Measurements from ENCODE around the gene DNAAF5.
"Not testable (repeated sequence)": the region's sequence is repeated elsewhere in the genome, so short reads cannot be mapped to it uniquely, and the experiment has no call there.

Gene DNAAF5

DNA sequence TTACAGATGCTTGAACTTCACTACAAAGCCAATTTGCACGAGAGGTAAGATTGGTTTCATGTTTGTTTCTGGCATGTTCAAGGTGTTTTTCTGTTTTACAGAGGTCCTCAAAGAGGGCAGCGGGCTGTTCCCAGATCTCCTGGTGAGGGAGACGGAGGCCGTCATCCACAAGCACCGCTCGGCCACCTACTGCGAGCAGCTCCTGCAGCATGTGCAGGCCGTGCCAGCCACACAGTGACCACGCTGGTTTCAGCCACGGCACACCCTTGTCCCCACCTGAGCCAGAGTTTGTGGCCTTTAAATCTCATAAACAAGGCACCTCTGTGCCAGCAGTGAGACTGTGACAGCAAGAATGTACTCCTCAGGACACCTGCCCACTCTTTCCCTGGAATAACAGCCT is 58.9 kb downstream of the DNAAF5 start:
- WGBS = 96% methylated on average over 10 of the region's 10 CpGs
- no peaks in the 10 kb centered on the region for H3K9me3 ChIP-seq (ENCODE audit: insufficient read depth, low read depth, low read length)
- H3K36me3 ChIP-seq (ENCODE audit: insufficient read depth, low read length) = peaks cover 68% of the 10 kb centered on the region
- no peaks in the 10 kb centered on the region for H3K4me1 ChIP-seq (ENCODE audit: insufficient read depth, low read length)
- H3K27ac ChIP-seq (ENCODE audit: low read depth, low read length) = no peak overlapping the region
- no peak overlapping the region for H3K4me3 ChIP-seq (ENCODE audit: low read length)
- H3K27me3 ChIP-seq (ENCODE audit: insufficient read depth, low read length) = no peaks in the 10 kb centered on the region
- H3K9ac ChIP-seq (ENCODE audit: low read depth, low read length) = no peak overlapping the region

DNA sequence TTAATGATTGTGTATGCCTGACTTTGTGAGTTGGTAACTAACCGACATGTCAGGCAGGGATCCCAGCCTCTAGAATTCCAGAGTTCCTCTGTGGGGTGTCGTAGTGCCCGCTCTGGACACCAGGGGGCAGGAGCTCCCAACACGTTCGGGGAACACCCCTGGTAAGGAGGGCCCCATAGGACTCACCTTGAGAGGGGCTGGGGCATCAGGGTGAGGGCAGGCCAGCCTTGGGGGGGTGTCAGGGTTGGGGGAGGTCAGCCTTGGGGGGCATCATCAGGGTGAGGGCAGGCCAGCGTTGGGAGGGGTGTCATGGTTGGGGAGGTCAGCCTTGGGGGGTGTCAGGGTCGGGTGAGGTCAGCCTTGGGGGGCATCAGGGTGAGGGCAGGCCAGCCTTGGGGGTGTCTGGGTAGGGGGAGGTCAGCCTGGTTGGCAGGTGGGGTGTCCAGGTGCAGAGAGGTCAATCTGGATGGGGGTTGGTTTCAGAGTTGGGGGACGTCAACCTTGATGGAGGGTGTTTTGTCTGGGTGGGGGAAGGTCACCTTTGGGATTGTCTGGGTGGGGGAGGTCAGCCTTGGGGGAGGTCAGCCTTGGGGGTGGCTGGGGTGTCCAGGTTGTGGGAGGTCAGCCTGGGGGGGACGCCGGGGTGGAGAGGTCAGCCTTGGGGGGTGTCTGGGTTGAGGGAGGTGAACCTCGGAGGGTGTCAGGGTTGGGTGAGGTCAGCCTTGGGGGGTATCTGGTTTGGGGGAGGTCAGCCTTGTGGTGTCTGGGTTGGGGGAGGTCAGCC is 60.2 kb downstream of the DNAAF5 start:
- Histone ChIP-seq H3K9me3 (ENCODE audit: insufficient read depth, low read depth, low read length) (no peaks in the 10 kb centered on the region), H3K4me3 (ENCODE audit: low read length) (no peak overlapping the region), H3K27me3 (ENCODE audit: insufficient read depth, low read length) (no peaks in the 10 kb centered on the region), H3K4me1 (ENCODE audit: insufficient read depth, low read length) (no peaks in the 10 kb centered on the region), H3K27ac (ENCODE audit: low read depth, low read length) (no peak overlapping the region), H3K36me3 (ENCODE audit: insufficient read depth, low read length) (peaks cover 55% of the 10 kb centered on the region), H3K9ac (ENCODE audit: low read depth, low read length) (no peak overlapping the region)
- WGBS = 68% methylated on average over 10 of the region's 11 CpGs

DNA sequence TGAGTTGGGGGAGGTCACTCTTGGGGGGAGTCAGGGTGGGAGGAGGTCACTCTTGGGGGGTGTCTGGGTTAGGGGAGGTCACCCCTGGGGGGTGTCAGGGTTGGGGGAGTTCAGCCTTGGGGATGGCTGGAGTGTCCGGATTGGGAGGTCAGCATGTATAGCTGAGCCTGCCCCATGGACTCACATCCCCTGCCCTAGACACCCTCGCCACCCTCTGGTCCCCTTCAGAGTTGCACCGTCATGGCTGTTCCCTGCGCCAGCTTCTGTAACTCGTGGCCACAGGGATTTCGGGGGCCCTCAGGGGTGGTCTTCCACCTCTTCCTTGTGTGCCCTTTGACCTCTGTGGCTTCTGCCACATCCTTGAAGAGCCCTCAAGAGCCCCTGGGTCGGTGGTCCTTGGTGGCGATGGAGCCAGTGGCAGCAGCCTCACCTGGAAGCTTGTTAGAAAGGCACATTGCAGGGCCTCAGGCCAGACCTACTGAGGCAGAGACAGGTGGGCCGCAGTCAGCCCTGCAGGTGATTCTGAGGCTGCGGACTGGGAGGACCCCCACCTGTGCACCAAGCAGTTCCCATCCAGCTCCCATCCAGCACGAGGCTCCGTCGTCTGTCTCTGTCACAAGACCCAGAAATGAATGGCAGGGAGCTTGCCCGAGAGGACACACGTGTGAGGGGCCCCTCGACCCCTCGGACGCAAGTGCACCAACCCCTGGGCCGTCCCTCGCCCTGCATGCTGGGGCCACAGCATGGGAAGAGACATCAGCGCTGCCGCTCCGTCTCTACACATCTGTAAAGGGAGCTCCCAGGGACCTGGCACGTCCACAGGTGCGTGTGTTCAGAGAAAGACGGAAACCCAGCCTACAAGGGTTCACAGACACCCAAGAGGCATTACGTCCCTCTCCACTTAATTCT is 61.1 kb downstream of the DNAAF5 start:
- 94% methylated on average over 27 of the region's 27 CpGs for WGBS
- H3K4me3 ChIP-seq (ENCODE audit: low read length) = no peak overlapping the region
- H3K4me1 ChIP-seq (ENCODE audit: insufficient read depth, low read length) = no peaks in the 10 kb centered on the region
- H3K36me3 ChIP-seq (ENCODE audit: insufficient read depth, low read length) = peaks cover 49% of the 10 kb centered on the region
- no peak overlapping the region for H3K9ac ChIP-seq (ENCODE audit: low read depth, low read length)
- no peak overlapping the region for H3K27ac ChIP-seq (ENCODE audit: low read depth, low read length)
- no peaks in the 10 kb centered on the region for H3K27me3 ChIP-seq (ENCODE audit: insufficient read depth, low read length)
- no peaks in the 10 kb centered on the region for H3K9me3 ChIP-seq (ENCODE audit: insufficient read depth, low read depth, low read length)

DNA sequence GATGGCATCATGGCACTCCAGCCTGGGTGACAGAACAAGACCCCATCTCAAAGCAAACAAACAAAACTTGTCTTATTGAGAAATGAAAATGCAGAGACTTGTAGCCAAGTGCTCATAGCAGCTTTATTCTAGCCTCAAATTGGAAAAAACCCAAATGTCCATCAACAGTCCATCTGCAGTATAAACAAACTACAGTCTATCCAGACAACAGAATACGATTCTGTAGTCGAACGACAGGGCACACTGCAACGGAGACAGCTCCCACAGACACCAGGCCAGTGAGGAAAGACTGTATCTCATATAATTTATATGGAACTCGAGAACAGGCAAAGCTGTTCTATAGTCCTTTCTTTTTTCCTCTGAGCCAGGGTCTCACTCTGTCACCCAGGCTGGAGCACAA is 65.0 kb downstream of the DNAAF5 start:
- H3K27ac ChIP-seq (ENCODE audit: low read depth, low read length) = no peak overlapping the region
- H3K4me3 ChIP-seq (ENCODE audit: low read length) = no peak overlapping the region
- WGBS = 98% methylated on average over 5 of the region's 5 CpGs
- H3K9me3 ChIP-seq (ENCODE audit: insufficient read depth, low read depth, low read length) = no peaks in the 10 kb centered on the region
- H3K9ac ChIP-seq (ENCODE audit: low read depth, low read length) = no peak overlapping the region
- H3K27me3 ChIP-seq (ENCODE audit: insufficient read depth, low read length) = no peaks in the 10 kb centered on the region
- H3K4me1 ChIP-seq (ENCODE audit: insufficient read depth, low read length) = no peaks in the 10 kb centered on the region
- peaks cover 18% of the 10 kb centered on the region for H3K36me3 ChIP-seq (ENCODE audit: insufficient read depth, low read length)

DNA sequence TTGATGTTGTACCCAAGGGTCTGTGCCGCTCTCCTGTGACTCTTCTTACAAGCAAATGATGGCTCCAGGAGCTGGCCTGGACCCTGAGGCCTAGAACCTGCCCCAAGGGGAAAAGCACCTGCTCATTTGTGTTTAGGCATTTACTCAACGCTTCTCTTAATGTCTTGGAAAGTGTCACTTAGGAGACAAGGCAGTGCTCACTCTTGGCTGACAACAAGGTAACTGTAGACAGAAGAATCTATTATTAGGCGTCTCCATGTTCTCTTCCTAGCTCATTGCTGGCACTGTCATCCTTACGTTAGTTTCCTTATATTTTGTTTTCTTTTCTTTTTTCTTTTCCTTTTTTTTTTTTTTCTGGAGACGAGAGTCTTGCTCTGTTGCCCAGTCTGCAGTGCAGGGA is 67.7 kb downstream of the DNAAF5 start:
- H3K36me3 ChIP-seq (ENCODE audit: insufficient read depth, low read length) = peaks cover 4% of the 10 kb centered on the region; the same call in 1 of the 2 replicates
- 92% methylated on average over 5 of the region's 5 CpGs for WGBS
- H3K9ac ChIP-seq (ENCODE audit: low read depth, low read length) = no peak overlapping the region
- H3K9me3 ChIP-seq (ENCODE audit: insufficient read depth, low read depth, low read length) = no peaks in the 10 kb centered on the region
- no peak overlapping the region for H3K27ac ChIP-seq (ENCODE audit: low read depth, low read length)
- no peaks in the 10 kb centered on the region for H3K4me1 ChIP-seq (ENCODE audit: insufficient read depth, low read length)
- H3K27me3 ChIP-seq (ENCODE audit: insufficient read depth, low read length) = no peaks in the 10 kb centered on the region
- no peak overlapping the region for H3K4me3 ChIP-seq (ENCODE audit: low read length)

DNA sequence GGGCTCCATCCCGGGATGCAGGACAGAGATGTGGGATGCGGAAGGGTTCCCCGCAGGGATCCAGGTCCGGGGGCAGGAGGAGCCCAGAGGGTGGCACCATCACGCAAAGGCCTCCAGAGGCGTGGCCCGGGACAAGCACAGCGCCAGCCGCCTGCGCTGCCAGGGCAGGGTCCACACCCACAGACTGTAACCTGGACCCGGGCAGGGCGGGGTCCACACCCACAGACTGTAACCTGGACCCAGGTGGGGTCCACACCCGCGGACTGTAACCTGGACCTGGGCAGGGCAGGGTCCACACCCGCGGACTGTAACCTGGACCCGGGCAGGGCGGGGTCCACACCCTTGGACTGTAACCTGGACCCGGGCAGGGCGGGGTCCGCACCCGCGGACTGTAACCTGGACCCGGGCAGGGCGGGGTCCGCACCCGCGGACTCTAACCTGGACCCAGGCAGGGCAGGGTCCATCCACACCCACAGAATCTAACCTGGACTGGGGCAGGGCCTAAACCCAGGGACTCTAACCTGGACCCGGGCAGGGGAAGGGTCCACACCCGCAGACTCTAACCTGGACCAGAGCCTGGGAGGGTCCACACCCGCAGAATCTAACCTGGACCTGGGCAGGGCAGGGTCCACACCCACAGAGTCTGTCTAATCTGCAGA is 68.3 kb downstream of the DNAAF5 start:
- H3K4me3 ChIP-seq (ENCODE audit: low read length) = no peak overlapping the region
- H3K9ac ChIP-seq (ENCODE audit: low read depth, low read length) = no peak overlapping the region
- H3K9me3 ChIP-seq (ENCODE audit: insufficient read depth, low read depth, low read length) = no peaks in the 10 kb centered on the region
- no peaks in the 10 kb centered on the region for H3K36me3 ChIP-seq (ENCODE audit: insufficient read depth, low read length)
- no peak overlapping the region for H3K27ac ChIP-seq (ENCODE audit: low read depth, low read length)
- H3K27me3 ChIP-seq (ENCODE audit: insufficient read depth, low read length) = no peaks in the 10 kb centered on the region
- H3K4me1 ChIP-seq (ENCODE audit: insufficient read depth, low read length) = no peaks in the 10 kb centered on the region
- 95% methylated on average over 31 of the region's 31 CpGs for WGBS

DNA sequence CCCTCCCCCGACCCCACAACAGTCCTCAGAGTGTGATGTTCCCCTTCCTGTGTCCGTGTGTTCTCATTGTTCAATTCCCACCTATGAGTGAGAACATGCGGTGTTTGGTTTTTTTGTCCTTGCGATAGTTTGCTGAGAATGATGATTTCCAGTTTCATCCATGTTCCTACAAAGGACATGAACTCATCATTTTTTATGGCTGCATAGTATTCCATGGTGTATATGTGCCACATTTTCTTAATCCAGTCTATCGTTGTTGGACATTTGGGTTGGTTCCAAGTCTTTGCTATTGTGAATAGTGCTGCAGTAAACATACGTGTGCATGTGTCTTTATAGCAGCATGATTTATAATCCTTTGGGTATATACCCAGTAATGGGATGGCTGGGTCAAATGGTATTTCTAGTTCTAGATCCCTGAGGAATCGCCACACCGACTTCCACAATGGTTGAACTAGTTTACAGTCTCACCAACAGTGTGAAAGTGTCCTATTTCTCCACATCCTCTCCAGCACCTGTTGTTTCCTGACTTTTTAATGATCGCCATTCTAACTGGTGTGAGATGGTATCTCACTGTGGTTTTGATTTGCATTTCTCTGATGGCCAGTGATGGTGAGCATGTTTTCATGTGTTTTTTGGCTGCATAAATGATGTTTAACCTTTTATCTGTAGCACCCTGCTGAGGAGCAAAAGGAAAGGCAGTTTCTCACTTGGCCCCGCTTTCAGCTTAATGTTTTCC is 70.1 kb downstream of the DNAAF5 start:
- not testable (repeated sequence) for H3K9me3 ChIP-seq (ENCODE audit: insufficient read depth, low read depth, low read length); H3K4me3 ChIP-seq (ENCODE audit: low read length); H3K9ac ChIP-seq (ENCODE audit: low read depth, low read length); H3K27me3 ChIP-seq (ENCODE audit: insufficient read depth, low read length); H3K4me1 ChIP-seq (ENCODE audit: insufficient read depth, low read length); H3K27ac ChIP-seq (ENCODE audit: low read depth, low read length); H3K36me3 ChIP-seq (ENCODE audit: insufficient read depth, low read length)
- 86% methylated on average over 4 of the region's 10 CpGs for WGBS

DNA sequence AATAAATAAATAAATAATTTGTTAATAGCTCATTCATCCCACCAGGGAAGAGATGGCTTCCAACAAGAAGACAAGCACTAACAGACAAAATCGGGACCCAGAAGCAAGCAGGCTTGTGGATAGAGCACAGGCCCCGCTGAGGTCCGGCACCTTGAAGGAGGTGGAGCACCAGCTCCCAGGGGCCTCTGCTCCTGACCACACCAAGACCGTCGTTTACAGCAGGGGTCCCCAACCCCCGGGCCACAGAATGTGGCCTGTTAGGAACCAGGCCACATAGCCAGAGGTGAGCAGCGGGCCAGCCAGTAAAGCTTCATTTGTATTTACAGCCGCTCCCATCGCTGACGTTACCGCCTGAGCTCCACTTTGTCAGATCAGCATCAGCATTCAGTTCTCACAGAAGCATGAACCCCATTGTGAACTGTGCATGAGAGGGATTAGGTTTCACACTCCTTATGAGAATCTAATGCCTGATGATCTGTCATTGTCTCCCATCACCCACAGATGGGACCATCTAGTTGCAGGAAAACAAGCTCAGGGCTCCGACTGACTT is 72.5 kb downstream of the DNAAF5 start:
- Histone ChIP-seq H3K27me3 (ENCODE audit: insufficient read depth, low read length) (no peaks in the 10 kb centered on the region), H3K27ac (ENCODE audit: low read depth, low read length) (no peak overlapping the region), H3K4me3 (ENCODE audit: low read length) (no peak overlapping the region), H3K9ac (ENCODE audit: low read depth, low read length) (no peak overlapping the region), H3K9me3 (ENCODE audit: insufficient read depth, low read depth, low read length) (no peaks in the 10 kb centered on the region), H3K36me3 (ENCODE audit: insufficient read depth, low read length) (no peaks in the 10 kb centered on the region), H3K4me1 (ENCODE audit: insufficient read depth, low read length) (no peaks in the 10 kb centered on the region)
- WGBS = 89% methylated on average over 12 of the region's 12 CpGs

DNA sequence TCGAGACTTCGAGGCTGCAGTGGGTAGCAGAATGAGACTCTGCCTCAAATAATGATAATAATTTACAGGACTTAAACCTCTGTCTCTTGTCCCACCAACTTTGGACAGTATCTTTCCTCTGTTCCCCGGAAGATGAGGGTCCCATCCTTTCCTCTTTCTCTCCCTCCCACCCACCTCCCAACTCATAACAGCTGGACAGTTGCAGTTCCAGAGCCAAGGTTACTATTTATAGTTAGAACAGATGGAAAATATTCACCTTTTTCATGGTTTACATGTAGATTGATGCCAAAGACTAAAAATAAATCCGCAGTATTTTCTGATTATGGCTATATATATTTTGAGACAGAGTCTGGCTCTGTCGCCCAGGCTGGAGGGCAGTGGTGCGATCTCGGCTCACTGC is 74.2 kb downstream of the DNAAF5 start:
- Histone ChIP-seq H3K9me3 (ENCODE audit: insufficient read depth, low read depth, low read length) (no peaks in the 10 kb centered on the region), H3K9ac (ENCODE audit: low read depth, low read length) (no peak overlapping the region), H3K27ac (ENCODE audit: low read depth, low read length) (no peak overlapping the region), H3K4me1 (ENCODE audit: insufficient read depth, low read length) (no peaks in the 10 kb centered on the region), H3K4me3 (ENCODE audit: low read length) (no peak overlapping the region), H3K36me3 (ENCODE audit: insufficient read depth, low read length) (no peaks in the 10 kb centered on the region), H3K27me3 (ENCODE audit: insufficient read depth, low read length) (no peaks in the 10 kb centered on the region)
- WGBS = 99% methylated on average over 7 of the region's 7 CpGs

DNA sequence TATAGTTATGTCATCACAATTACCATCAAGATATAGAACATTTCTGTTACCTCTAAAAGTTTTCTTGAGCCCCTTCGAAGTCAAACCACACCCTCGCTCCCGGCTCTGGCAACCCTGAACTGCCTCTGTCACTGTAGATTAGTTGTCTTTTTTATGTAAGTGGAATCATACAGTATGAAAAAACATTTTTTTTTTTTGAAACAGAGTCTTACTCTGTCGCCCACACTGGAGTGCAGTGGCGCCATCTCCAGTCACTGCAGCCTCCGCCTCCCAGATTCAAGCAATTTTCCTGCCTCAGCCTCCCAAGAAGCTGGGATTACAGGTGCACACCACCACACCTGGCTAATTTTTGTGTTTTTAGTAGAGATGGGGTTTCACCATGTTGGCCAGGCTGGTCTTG is 74.9 kb downstream of the DNAAF5 start:
- H3K27ac ChIP-seq (ENCODE audit: low read depth, low read length); H3K9me3 ChIP-seq (ENCODE audit: insufficient read depth, low read depth, low read length): not testable (repeated sequence)
- WGBS = 98% methylated on average over 3 of the region's 6 CpGs

More for the DNA sequence above, 74.9 kb downstream of the DNAAF5 start:
- H3K36me3 ChIP-seq (ENCODE audit: insufficient read depth, low read length); H3K4me1 ChIP-seq (ENCODE audit: insufficient read depth, low read length); H3K9ac ChIP-seq (ENCODE audit: low read depth, low read length); H3K4me3 ChIP-seq (ENCODE audit: low read length); H3K27me3 ChIP-seq (ENCODE audit: insufficient read depth, low read length): not testable (repeated sequence)

All from HUES64 (cell line).